IPS DF 4.7 (cell line): ENCODE data around the gene LKAAEAR1.

Experiments
- DNase-seq: peaks from one replicate; pipeline ENCODE4 v3.0.0-alpha.2; 2013; ENCODE audit warnings: low spot score; ENCODE audit errors: extremely low read depth

Gene LKAAEAR1

DNA sequence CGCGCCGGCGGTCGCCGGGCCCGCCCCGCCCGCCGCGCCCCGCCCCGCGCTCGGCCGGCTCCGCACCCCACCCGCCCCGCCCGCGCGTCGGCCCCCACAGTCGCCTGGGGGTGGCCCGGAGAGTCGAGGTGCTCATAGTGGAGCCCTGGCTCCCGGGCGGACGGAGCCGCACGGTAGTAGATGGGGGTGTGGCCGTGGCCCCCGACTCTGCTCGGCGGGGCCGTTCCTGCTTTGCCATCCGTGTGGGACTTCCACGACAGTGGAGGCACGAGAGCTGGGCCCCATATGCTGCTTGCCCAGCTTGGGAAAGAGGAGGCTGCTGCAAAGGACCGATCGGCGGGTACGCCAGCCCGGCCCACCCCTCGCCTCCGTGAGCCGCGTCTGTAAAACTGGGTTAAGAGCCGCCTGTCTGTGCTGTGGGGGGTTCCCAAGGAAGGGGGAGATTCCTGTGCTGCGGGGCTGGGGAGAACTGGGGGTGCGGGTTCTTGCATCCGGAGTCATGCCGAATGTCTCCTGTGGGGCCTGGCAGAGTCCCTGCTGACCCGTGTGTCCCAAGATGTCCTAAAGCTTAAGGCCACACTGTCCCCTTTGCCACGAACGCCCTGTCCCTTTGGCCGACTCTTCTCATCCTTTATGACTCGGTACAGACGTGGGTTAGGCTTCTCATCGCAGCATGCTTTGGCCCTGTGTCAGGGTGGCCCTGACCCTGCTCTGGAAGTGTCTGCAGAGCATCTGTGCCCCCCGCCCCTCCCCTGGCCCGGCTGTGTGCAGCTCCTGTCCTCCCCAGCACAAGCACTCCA is 4.0 kb downstream of the LKAAEAR1 start, which contains the start of gene OPRL1:
Gene OPRL1, plus strand, starts transcription at position 70 of the 800 bp plus-strand sequence. CDS start 12,639 bp downstream, outside the sequence.
- no peak for DNase-seq

DNA sequence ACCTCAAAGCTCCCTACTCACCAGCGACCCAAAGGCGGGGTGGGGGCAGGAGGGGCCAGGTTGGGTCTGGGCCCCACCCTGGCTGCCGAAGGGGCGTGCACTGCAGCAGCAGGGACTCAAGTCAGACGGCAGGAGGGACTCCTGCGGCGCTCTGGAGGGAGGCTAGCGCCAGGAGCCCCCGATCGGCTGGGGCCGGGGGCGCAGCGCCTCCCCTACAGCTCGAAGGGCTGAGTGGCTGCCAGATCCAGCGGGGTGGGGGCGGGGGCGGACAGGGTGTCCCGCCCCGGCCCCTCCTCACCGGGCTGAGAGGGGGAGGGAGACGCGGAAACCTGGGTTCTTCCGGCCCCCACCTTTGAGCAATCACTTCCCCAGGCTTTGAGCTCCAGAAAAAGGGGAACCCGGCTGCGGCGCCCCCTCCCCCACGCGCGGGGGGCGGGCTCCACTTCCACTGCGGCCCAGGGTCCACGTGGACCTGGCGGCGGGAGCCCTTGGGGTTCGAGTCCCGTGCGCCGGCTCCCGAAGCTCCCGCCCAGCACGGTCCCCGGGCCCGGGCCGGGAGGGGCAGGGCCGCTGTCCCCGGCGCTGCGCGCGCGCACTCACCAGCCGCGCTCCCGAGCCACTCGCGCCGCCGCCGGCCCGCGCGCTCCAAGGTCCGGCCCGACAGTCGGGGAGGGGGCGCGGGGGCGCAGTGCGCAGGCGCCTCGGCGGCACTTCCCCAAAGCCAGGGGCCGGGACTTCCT is 4.8 kb downstream of the LKAAEAR1 start, which contains the start of gene RGS19:
Gene RGS19, minus strand, starts transcription at position 246 of the 740 bp plus-strand sequence. CDS start 2,632 bp downstream, outside the sequence.
- no peak for DNase-seq

DNA sequence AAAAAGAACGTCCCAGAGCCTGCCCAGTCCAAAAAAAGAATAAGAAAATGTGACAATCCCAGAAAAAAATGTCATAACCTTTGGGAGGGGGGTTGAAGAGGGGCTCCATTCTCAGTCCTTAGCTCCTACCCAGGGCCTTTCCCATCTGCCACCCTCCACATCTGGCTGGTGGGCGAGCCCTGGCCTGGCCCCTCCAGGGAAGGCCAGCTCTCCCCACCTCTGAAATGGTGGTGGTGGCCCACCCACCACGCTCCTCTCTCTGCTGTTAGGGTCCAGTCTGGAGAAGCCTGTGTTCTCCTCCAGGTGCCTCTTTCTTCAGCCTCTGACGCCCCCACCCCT is 5.3 kb downstream of the LKAAEAR1 start:
- DNase-seq: no peak

DNA sequence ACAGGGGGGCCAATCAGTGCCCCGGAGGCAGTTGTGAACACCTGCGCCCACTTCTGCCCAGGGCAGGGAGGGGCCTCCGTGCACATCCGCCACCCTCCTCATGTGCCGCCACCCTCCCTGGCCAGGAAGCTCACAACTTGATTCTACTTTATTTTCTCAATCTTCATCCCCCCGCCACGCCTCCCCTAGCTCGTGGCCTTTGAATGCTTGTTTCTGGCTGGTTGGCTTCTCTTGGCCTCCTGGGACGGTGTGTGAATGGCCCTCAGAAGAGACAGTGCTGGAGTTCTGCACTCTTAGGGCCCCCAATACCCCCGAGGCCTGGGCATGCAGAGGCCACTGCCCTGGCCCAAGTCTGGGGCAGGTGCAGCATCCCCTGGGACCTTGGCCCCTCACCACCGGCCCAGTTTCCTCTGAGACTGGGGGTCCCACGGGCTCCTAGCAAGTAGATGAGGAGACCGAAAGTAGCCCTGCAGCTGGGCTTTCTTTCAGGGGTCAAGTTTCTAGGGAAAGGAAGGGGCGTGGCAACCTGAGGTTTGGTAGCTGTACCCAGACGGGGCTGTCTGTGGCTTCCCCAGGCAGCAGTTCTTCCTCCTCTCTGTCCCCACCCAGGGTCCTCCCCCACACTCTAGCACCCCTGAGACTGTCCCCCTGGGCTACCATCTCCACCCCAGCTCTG is 6.2 kb downstream of the LKAAEAR1 start:
- DNase-seq: no peak

DNA sequence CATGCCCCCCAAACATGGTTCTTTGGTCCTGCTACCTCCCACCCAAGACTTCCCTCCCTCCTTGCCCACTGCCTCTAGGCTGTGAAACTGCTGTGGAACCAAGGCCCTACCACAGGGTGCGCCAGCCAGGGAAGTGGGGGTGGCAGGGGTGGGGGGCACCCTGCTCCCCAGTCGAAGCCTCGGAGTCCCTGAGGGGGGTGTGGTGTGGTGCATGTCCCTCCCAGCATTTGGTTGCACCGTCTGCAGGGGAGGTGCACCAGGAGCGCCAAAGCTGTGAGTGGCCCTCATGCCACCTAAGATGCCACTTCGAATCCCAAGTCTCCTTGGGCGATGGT is 6.7 kb downstream of the LKAAEAR1 start:
- no peak for DNase-seq

DNA sequence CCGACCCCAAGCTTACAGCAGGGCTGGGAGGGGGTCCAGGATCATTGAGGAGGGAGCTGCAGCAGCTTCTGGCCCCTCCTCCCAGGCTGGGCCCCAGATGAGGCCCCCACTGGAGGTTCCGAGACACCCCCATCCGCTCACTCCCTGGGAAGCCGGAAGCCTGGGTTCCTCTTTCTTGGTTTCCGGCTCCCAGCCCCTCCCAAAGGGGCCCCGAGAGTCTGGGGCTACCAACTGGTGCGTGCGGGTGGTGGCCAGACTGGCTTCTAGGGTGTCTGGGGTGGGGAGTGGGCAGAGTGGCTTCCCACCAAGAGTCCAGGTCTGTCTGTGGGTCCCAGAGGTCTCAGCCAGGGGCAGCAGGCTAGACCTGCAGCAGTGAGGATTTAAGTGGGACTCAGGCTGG is 7.1 kb downstream of the LKAAEAR1 start:
- DNase-seq: no peak

DNA sequence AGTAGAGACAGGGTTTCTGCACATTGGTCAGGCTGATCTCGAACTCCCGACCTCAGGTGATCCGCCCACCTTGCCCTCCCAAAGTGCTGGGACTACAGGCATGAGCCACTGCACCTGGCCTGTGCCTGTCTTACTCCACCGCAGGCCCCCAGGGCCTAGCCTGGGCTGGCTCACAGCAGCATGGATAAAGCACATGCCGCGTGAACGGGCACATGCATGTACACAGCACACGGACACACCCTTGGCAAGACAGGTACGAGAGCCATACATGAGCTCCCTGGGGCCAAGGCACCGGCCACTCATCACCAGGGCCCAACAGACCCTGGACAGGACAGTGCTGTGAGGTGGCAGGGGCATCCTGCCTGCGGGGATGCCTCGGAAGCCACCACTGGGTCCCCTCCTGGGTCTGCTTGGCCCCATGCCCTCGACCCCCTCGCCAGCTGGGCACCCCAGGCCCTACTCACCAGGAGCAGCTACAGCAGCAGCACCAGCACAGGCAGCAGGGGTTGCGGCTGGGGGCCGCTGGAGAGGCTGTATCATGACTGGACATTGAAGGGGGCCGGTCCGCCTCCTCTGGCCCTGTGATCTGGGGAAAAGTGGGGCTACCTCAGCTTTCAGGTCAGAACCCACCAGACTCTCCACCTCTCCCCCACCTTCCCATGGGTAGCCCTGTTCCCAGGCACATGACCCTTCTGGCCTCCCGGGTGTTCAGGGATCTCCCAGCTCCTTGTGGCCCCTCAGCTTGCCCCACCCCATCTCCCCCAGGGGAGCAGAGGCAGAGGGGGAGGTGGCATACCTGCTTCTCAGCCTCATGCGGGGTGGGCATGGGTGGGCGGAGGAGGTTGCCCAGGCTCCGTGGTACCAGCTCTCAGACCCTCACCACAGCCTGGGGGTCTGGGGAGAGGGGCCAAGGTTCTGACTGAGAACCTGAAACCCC is 7.9 kb downstream of the LKAAEAR1 start:
- no peak for DNase-seq

DNA sequence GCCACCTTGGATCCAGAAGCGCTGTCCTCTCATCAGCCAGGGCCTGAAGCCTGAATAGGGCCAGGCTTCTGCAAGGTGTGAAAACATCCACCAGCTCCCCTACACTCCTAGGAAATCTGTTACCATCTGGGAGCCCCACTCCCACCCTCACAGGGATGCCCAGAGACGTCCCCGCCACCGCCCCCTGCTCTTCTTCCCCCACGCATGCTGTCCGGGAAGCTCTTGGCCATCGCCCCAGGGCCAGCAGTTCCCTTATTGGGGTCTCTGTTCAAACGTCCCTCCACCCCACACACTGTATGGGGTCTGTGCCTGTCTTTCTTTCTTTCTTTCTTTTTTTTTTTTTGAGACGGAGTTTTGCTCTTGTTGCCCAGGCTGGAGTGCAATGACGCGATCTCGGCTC is 8.6 kb downstream of the LKAAEAR1 start:
- no peak for DNase-seq

DNA sequence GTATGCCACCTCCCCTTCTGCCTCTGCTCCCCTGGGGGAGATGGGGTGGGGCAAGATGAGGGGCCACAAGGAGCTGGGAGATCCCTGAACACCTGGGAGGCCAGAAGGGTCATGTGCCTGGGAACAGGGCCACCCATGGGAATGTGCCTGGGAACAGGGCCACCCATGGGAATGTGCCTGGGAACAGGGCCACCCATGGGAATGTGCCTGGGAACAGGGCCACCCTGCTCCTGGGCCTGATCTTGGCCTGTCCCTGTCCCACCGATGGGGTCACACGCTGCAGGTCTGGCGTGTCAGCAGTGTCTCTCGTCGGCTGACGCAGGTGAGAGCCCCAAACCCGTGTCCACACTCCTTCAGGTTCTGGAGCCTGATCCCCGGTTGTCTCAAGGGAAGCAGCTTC is 9.2 kb downstream of the LKAAEAR1 start:
- DNase-seq: no peak

DNA sequence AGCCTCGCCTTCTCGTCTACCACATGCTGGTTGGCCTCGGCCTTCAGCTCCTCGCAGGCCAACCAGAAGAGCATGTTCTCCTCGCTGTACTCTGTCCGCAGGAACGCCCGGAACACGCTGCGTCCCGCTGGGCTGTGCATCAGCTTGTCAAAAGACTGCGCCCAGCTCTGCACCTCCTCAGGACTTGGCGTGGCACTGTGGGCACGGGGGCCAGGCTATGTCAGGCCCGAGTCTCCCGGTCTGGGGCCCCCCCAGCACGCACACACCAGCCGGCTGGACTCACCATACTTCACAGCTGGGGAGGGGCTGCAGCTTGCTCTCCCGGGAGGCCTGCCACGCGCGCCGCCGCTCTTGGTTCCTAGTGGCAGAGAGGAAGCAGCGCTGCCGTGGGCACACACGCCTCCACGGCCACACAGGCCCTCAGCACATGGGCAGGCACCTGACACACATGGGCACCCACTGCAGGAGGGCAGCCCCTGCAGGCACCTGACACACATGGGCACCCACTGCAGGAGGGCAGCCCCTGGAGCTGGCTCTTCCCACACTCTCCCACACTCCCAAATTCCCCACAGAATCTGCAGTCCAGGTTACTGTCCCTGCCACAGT is 9.9 kb downstream of the LKAAEAR1 start:
- no peak for DNase-seq

DNA sequence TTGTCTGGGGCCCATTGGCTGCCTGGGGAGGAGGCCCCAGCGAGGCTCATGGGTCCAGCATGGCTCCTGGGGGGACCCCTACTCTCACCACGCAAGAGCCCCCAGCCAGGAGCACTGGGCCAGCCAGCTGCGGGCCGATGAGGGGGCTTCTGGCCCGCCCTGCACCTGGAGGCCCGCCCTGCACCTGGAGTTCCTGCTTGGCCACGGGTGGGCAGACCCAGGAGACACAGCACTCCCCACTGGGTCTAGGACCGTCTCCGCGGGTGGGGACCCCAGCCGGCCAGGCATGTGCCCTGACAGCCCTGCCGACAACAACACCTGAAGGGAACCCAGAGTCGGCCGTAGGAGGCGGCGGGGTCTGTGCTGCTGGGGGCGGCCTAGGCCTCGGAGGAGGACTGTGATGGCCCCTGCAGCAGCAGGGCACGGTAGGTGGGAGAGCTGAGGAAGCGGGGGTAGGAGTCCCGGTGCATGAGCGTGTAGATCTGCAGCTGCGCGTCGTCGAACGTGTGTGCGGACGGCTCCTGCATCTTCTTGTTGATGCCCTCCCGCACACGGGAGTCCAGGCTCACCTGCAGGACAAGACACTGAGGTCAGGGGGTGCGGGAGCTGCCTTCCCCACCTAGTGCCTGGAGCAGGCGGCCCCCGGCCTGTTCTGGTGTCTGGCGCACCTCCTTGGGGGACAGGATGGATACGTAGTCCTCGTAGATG is 10.6 kb downstream of the LKAAEAR1 start:
- no peak for DNase-seq

DNA sequence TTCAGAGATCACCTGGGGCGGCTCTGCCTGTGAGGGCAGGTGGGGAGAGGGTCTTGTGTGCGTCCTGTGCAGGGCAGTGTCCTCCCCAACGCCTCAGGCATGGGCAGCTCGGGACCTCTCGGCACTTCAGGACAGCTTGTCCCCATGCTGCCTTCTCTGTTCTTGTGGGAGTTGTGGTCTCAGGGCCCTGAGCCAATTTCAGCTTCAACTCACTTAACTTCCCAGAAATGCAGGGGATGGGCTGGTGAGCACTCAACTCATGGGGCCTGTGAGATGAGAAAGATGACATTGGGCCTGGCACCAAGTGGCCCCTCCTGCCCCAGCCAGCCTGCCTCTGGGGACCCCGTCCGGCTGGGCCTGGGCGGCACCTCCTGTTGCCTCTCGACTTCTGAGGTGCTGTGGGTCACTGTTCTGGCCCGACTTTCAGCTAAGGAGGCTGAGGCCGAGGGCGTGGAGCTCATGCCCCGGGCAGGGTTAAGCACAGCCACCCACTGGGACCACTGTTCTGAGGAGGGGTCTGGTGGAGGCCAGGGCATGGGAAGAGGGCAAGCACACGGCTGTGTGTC is 11.6 kb downstream of the LKAAEAR1 start:
- DNase-seq: no peak

DNA sequence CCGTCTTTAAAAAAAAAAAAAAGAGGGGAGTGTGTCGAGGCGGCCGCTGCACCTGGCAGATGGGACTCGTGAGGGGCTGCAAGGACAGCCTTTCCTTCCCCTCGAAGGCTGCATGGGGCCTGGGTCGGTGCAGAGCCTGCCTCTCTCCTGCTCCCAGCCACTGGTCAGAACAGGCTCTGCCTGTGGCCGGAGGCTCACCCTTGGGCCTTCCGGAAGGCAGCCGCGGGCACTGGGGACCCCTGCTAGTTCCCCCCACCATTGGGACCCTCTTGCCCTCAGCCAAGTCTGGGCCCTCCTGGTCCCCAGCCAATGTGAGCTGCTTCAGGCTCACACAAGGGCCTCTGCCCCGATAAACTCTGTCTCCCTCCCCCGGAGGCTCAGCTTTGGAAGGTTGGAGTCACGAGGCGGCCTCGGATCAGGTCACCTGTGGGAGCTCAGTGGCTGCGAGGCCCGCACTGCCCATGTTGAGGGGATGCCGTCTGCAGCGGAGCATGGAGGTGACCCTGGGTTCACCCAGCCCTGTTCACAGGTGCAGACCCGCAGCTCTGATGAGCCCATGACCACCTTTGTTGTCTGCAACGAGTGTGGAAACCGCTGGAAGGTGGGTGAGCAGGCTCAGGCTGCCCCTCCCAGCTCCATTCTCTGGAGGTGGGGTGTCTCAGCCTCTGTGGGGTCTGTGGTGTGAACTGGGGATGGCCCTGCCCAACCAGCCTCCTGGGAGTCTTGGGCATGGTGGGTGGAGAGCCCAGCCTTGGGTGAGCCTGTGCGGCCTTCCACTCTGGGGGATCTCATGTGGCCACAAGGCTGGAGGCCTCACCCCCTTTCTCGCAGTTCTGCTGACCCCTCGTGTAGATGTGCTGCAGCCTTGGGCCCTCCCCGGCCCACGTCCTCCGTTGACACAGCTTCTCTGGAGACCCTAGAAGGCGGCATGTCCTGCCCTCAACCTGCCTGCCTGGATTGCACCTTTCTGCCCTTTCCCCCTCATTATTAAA is 12.6 kb downstream of the LKAAEAR1 start:
- DNase-seq: no peak

DNA sequence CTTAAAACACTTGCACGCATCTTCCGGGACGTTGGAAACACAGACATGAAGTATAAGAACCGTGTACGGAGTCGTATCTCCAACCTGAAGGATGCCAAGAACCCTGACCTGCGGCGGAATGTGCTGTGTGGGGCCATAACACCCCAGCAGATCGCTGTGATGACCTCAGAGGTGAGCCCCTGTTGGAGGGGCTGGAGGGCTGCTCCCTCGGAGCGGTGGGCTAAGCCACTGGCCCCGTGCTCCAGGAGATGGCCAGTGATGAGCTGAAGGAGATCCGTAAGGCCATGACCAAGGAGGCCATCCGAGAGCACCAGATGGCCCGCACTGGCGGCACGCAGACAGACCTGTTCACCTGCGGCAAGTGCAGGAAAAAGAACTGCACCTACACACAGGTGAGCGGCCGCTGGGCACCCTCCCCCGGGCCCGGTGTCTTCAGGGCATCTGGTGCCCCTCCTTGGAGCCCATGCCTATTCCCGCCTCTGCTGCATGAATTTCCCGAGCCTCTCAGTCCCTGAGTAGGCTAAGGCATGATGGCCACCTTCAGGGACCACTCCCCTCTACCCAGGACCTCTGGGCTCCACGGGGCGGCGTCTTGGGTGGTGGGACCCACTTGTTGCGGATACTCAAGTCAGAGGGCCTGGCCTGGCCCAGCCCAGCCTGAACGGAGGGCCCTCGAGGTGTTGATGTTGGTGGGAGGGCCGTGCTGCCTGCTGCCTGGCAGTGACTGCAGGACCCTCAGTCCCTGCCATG is 13.8 kb downstream of the LKAAEAR1 start:
- no peak for DNase-seq

DNA sequence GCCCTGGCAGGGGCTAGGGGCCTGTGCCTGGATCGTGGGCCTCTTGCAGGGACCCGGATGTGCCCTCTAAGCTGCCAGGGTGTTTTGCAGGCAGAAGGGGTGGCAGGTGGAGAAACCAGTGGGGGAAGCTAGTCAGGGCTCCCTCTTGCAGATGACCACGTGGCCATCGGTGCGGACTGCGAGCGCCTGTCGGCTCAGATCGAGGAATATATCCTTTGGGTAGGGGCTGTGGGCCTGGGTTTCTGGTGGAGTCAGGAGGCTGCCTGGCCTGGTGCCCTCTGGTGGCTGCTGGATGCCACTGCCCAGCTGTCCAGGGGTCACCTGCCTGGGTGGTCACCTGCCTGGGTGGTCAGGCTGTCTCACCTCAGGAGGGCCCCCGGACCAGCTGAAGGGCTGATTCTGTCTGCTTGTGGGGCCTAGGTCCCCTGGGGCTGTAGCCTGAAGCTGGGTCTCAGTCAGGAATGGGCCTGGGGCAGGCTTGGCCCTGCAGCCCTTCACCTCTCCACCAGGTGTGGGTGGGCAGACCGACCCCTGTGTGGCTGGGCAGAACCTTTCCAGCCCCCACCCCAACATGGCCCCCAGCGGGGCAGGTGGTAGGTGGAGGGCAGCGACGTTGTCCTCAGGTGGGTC is 14.5 kb downstream of the LKAAEAR1 start:
- no peak for DNase-seq

DNA sequence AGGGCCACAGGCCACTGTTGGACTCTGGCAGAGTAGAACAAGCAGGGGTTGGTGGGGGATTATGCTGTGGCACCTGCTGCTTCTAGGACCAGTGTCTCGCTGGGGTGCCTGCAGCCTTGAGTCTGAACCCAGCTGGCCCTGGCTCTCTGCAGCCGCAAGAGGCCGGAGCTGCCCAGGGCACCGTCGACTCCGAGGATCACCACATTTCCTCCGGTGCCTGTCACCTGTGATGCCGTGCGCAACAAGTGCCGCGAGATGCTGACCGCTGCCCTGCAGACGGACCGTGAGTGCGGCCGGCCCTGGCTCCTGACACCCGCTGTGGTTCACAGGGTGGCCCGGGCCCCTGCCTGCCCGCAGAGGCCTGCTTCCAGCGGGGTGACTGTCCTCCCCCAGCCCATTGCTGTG is 15.0 kb downstream of the LKAAEAR1 start:
- DNase-seq: no peak
